GM18909 (cell line): ENCODE data around the gene CFAP91.
"Not testable (repeated sequence)": the region's sequence is repeated elsewhere in the genome, so short reads cannot be mapped to it uniquely, and the experiment has no call there.

Experiments used
- ATAC-seq: cut with Tn5 transposase; IDR thresholded peaks from one replicate; pipeline ENCODE4 v1.9.1; 2021; ENCODE audit warnings: mild to moderate bottlenecking; ENCODE audit not compliant: unreplicated experiment, poor library complexity

Gene CFAP91

DNA sequence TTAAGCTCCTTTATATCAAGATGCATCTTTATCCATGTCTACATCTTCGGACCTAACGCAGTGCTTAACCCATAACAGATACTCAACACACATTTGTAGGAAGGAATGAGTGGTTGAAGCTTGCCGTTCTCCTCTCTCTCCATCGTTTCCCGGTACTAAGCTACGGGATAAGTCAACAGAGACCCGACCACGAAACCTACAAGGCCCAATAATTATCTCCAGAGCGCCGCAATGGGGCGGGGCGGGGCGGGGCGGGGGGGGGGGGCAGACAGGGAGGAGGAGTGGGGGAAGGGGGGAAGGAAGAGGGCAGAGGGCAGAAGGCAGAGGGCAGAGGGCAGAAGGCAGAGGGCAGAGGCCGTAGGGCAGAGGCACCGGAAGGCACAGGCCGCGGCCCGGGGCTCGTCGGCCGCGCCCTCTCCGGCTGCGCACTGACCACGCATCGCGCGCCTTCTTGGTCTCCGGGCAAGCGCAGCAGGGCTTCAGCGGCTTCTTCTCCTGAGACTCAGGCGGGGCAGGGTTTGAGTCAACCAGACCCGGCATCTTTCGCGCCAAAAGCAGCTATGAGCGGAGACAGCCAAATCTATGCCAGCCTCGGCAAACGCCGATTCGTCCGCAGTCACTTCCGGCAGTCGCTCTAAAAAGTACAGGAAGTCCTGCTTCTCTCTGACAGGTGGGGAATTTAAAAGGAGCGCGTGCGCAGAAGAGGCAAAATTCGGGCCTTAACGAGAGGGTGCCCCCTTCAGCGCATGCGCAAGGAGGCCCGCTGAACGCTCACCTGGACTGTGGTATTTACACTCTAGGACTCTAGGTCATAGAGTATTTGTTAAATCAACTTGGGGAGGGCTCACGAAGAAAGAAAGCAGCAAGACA is 25.8 kb upstream of the CFAP91 start, which contains the start of gene COX17:
Gene COX17 (minus strand): TSS at position 636 of the 870 bp plus-strand sequence. CDS start 96 bp downstream, at position 540.
- ATAC-seq: peak; percentile 92

DNA sequence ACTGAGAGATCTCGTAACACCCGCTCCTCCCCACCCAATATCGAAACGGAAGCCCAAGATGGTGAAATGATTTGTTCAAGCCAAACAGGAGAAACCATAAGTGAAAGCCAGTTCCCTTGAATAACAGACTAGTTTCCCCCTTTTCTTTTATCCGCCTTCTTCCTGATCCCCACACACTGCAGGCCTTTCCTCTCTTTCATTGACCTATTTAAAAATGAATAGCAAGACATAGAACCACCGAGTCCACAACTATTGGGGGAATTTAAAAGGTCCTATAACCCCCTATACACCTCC is 25.2 kb upstream of the CFAP91 start:
- ATAC-seq: no peak

DNA sequence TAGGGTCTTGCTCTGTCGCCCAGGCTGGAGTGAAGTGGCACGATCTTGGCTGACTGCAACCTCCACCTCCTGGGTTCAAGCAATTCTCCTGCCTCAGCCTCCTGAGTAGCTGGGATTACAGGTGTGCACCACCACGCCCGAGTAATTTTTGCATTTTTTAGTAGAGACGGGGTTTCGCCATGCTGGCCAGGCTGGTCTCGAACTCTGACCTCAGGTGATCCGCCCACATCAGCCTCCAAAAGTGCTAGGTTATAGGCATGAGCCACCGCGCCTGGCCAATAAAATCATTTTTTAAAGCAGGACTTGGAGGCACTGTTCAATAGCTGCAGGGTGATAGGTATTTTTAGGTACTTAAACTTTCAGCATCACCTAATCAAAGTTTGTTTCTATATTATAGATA is 24.6 kb upstream of the CFAP91 start:
- not testable (repeated sequence) for ATAC-seq

DNA sequence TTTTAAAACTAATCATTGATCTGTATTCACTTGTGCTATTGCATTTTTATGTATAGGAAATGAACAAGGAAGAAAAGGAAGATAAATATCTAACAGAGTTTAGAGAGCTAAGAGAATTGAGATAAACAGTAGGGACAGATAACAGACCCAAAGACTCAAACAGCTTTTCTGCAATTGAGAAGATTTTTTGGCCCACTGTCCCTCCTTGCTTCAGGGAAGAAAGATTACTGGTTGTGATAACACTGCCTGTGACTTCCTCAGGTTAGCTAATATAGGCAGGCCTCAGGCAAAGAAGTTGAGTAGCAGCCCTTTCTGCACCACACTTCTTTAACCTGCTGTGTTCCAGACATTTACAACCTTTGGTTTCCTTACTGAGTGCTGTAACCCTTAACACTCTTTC is 22.9 kb upstream of the CFAP91 start:
- no peak for ATAC-seq

DNA sequence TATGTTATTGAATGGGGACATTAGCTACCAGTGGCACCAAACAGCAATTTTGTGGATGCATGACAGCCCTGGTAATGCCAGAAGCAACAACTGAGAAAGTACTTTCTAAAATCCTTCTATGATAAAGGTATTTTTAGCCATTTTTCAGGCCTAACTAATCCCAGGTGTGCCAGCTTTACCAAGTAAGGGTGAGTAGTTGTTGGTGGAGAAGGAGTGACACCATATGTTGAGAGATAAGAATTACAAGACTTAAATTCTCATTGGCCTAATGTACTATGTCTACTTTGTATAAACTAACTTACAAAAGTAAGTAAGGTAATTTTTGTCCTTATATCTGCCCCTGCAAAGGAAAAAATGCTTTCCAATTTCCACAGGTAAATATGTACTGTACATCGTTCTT is 21.5 kb upstream of the CFAP91 start:
- peak; percentile 37 for ATAC-seq

DNA sequence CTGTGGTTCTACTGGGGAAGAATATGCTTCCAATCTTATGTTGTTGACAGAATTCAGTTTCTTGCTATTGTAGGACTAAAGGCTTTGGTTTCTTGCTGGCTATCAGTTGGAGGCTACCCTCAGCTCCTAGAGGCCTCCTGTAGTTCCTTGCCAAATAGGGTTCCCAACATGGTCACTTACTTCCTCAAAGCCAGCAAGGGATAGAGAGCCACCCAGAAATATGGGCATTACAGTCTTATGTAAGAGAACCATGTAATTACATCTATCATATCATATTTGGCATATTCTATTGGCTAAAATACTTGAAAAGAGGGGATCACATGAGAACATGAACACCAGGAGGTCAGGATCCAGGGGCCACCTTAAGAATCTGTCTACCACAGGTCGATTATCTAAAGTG is 19.4 kb upstream of the CFAP91 start:
- no peak for ATAC-seq

DNA sequence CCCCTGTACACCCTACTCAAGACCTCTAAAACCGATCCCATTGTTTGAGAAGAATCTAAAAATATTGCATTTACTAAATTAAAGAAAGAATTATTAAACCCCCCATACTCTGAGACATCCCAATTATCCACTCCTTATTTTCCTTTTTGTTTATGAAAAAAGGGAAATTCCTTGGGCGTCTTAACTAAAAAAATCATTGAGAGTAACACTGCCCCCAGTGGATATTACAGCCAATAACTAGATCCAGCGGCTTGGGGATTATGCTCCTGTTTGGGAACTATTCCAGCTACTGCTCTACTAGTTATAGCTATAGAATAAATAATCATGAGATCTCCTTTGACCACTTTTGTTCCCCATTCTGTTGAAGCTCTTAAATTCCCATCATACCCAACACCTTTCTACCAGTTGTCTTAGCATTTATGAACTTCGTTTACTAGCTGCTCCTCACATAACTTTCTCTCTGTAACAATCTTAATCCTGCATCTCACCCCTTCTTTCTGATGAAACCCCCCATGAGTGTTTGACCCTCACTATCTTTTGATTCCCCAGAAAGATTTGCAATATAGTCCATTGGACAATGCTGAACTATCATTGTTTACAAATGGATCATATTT is 12.7 kb upstream of the CFAP91 start:
- no peak for ATAC-seq

DNA sequence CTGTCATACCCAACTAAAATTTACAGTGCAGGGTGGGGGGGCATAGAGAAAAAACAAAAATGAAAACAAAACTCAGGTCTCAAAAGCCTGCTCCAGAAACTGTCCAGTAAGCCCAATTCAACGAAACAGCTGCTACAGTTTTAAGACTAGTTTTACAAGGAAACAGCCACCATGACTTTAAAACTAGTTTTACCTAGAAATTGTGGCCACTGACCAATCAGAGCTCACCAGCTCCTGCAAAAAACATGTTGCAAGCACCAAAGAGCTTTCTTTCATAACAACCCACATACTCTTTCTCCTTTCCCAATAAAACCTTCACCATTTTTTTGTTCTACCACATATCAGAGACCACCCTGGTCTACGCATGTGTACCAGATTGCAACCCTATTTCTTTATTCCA is 7.3 kb upstream of the CFAP91 start:
- ATAC-seq: no peak

DNA sequence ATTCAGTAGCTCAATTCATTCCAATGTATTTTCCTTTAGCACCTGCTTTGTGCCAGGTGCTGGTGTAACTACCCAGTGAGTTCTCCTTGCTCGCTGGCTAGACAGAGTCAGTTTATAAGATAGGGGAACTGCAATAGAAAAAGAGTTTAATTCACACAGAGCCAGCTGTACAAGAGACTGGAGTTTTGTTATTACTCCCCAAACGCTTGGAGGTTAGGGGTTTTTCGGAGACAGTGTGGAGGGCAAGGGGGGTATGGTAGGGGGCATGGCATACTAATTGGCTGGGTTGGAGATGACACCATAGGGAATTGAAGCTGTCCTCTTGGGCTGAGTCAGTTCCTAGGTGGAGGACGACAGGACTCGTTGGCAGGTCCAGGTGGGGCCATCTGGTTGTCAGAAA is 5.4 kb upstream of the CFAP91 start:
- ATAC-seq: peak; percentile 56

DNA sequence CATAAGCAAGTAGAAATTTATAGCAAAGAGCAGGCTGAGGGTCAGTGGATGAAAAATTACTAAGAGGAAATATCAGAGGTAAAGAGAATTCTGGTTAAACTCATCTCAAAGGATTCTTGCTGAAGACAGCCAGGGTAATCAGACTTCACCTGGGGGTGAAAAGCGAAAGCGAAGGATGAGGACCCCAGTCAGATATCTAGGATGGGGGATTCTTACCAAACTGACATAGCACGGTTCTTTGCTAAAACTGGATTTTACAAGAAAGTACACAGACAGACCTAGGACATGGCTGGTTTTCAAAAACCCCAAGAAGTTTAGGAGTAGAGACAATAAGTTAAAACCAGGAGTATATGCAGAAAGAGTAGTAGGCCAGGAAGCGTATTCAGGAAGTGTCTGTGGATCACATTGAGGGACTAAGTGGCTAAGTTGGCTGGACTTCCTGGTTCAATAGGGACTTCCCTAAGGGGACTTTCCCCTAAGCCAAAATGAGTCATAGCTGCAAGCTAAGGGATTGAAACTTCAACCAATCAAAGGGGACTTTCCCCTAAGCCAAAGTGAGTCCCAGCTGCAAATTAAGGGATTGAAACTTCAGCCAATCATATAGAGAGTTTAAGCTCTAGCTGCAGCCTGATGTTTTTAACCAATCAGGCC is 2.4 kb upstream of the CFAP91 start:
- ATAC-seq: peak; percentile 34

DNA sequence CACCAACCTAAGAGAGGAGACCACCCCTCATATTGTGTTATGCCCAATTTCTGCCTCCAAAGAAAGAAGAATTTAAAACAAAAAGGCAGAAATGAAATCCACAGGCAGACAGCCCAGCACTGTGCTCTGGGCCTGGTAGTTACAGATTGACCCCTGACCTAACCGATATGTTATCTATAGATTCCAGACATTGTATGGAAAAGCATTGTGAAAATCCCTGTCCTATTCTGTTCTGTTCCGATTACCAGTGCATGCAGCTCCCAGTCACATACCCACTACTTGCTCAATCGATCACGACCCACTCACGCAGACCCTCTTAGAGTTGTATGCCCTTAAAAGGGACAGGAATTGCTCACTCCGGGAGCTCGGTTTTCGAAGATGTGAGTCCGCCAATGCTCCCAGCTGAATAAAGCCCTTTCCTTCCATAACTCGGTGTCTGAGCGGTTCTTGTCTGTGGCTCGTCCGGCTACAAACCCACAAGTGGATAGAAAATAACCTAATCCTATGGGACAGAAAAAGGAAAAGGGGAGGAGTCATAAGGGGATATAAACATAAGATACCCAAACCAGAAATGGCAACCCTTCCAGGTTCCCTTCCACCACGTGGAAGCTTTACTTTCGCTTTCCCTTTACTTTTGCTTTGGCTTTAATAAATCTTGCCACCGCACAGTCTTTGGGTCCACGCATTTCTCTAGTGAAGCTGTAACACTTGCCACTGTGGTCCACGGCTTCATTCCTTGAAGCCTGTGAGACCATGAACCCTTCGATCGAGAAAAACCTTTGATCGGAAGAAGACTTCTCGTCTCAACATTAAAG is 1.7 kb upstream of the CFAP91 start:
- peak; percentile 8 for ATAC-seq

DNA sequence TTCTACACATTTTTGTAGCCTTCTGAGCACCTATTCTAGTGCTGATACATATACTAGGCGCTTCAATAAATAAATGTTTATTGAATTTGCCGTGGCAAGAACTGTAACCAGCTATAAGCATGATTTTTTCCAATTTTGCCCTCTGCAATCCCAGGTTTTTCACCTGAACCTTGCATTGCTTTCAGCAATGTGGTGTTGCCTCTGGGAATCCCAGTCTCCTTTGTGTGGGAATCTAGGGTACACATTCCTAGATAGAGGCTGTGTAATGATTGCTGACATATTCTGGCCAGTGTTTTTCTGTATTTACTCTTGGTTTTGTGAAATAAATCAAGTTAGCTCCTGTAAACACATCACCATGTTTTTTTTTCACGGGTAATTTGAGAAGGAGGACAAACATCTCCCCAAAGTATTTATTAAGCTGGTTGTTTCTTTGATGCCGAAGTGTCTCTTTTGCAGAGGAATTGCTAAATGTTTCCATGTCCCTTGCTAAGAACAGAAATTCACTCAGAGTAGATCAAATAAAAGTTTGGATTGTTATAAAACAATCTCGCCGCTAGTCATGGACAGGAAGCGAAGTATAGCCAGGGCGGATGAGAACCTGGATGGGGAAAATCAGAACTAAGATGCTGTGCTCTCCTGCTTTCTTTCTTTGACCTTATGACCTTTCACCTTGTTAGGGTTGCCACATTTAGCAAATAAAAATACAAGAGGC is 1.2 kb downstream of the CFAP91 start:
- ATAC-seq: no peak

DNA sequence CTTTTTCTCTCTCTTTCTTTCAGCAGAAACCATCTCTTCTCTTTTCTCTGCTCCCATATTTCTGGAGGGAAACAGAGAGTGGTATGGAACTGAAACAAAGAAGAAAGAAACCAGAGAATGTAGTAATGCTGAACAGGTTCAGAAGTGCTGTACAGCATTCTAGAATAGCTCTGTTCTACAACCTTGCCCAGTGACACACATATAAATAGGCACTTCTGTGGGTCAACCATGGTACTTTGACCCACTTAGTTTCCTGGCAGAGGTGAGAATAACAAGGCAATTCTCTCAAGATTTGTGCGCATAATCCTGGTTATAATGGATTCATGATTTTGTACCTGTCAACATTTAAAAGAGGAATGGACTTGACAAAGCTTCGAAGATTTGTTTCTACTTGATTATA is 12.3 kb downstream of the CFAP91 start:
- ATAC-seq: no peak

DNA sequence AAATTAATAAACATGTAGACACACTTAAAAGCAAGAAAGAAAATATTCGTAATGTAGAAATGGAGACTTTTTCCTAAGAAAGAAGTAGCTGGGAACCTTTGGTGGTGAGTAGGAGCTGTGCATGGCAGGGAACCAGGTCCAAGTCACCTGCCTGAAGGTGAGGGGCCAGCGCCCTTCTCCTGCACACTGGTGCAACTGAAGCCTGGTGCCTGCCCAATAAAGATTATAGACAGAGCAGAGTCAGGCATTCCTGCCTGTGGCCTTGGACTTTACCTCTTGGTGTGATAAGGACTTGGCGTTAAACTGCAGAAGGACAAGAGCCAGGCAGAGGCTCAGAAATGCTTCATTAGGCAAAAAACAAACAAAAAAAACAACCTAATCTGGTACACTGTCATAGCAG is 14.2 kb downstream of the CFAP91 start:
- no peak for ATAC-seq

DNA sequence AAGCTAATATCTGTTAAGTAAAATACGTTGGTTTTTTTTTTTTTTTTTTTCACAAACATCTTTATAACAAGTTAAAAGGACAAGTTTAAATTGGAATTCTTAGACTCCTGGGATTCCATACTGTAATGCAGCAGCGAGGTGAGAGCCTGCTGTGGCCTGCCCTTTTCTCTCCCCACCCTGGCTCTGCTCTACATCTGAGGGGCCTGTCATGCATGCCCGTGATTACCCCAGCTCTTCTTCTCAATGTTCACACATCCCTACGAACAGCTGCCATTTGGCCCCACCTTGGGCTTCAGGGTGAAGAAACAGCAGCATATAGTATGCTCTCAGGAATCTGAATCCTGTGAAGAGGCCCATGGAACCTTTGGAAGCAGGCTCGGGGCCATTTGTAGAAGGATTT is 14.7 kb downstream of the CFAP91 start:
- ATAC-seq: no peak

DNA sequence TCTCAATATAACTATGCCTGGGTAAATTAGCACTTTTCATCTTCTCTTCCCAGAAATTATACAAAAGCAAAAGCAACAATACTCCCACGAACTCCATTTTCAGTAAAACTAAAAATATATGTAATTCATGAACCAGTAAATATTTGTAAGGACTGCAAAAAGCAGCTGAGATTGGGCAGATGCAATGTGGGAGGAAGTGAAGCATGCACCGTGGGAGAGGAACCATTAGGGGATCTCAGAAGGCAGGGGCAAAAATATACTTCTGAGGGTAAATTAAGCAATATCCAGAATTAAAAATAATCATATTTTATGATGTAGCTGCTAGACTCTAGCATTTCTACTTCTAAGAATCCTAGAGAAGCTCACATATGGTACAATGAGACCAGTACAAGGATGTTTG is 20.2 kb downstream of the CFAP91 start:
- no peak for ATAC-seq

DNA sequence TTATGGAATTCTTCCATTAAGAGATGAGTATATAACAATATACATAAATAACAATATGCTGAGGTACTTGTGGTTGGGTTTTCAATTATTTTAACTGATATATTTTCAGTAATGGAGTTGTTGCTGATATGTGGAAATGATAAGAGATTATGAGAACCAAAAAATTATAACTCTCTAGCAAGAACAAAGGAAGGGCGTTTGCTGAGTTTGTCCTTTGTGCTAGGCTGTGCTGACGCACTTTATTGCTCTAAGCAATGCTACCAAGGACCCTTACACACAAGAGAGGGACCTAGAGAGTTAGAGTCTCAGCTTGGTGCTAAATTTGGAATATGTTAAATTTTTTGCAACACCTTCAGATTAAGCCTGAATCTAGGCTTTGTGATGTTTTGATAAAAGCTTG is 24.1 kb downstream of the CFAP91 start:
- ATAC-seq: no peak

DNA sequence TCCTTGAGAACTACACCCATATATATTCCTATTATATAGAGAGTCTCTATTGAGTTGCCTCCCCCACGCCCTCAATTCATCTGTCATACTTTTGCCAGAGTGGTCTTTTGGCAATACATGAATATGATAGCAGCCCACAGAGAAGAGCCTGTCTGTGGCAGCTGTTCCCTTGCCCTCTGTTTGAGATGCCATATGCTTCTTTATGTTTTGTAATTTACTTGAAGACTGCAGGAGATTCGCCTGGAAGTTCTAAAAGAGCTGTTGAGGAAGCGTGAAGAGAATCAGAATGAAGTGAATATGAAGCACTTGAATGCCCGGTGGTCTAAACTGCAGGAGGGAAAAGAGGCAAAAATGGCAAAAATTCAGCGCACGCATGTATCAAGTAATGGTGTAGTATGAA is 27.2 kb downstream of the CFAP91 start:
- ATAC-seq: no peak

DNA sequence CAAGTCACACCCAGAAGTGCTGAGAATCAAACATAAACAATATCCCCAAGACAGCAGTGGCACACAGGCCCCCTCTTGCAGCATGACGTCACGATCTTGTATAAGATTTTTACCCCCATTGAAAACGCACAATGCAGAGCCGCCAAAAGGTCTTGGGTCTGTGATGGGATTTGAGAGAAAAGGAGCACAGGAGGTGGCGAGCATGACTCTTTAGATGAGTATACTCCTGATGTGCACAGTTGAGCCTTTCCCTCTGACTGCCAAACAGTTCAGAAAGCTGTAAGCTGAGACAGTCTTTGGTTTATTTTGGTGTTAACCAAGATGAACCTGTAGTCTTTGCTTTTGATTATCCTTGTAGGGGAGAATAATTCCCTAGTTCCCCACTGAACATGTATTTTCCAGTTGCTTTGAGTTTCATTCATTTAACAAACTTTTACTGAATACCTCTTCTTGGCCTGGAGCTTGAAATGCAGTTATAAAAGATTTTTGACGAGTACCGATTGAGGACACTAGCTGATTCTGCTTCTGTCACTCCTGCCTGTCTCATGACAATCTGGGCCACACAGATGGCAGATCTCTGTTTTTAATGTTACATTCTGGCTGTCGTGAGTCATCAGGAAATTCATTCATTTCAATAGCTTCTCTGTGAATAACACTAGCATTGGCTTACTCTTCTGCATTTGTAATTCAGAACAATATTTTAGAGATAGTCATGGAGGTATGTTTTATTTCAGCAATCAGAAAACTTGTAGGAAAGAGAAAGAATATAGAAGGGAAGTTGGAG is 28.9 kb downstream of the CFAP91 start:
- ATAC-seq: no peak
